Neural progenitor cell (in vitro differentiated cells): ENCODE data around the gene RIT1. TPM values are rescaled to one million over a fixed set of nuclear protein-coding genes. Genes with fewer than 3 reads are reported as not detected.

Source experiments
- DNase-seq: peaks from one replicate; pipeline ENCODE4 v3.0.0-alpha.2; 2016; ENCODE audit warnings: low spot score
- H2AFZ ChIP-seq: fragments of 200-600 bp; sonication (generic); replicated peaks from 2 replicates; pipeline ENCODE4 v1.6.1; 2016; ENCODE audit warnings: antibody characterized with exemption
- H3F3A ChIP-seq: fragments of 200-600 bp; sonication (generic); 2 replicates; pipeline ENCODE4 v1.6.1; 2016; ENCODE audit warnings: antibody characterized with exemption, low read depth
- H3K27ac ChIP-seq: fragments of 200-600 bp; sonication (generic); 2 replicates; pipeline ENCODE4 v1.5.1; 2016; ENCODE audit warnings: mild to moderate bottlenecking
- H3K27me3 ChIP-seq: fragments of 200-600 bp; sonication (generic); 2 replicates; pipeline ENCODE4 v1.6.1; 2016; ENCODE audit warnings: mild to moderate bottlenecking, moderate library complexity
- H3K36me3 ChIP-seq: fragments of 200-600 bp; sonication (generic); 2 replicates; pipeline ENCODE4 v1.5.1; 2016
- H3K4me1 ChIP-seq: fragments of 200-600 bp; sonication (generic); 2 replicates; pipeline ENCODE4 v1.6.1; 2016; ENCODE audit warnings: mixed run types
- H3K4me2 ChIP-seq: fragments of 200-600 bp; sonication (generic); 2 replicates; pipeline ENCODE4 v1.6.1; 2016
- H3K4me3 ChIP-seq: fragments of 200-600 bp; sonication (generic); 2 replicates; pipeline ENCODE4 v1.5.1; 2016
- H3K79me2 ChIP-seq: fragments of 200-600 bp; sonication (generic); 2 replicates; pipeline ENCODE4 v1.6.1; 2016; ENCODE audit warnings: low read depth
- H3K9ac ChIP-seq: fragments of 200-600 bp; sonication (generic); 2 replicates; pipeline ENCODE4 v1.6.1; 2016
- H3K9me3 ChIP-seq: fragments of 200-600 bp; sonication (generic); 2 replicates; pipeline ENCODE4 v1.5.1; 2016; ENCODE audit warnings: low read depth
- H4K20me1 ChIP-seq: fragments of 200-600 bp; sonication (generic); 2 replicates; pipeline ENCODE4 v1.6.1; 2016; ENCODE audit warnings: low read depth
- H3K27ac Mint-ChIP-seq: 3 replicates; pipeline ENCODE4 v1.8.0; 2021; ENCODE audit warnings: mixed read lengths
- H3K27me3 Mint-ChIP-seq: 2 replicates; pipeline ENCODE4 v1.8.0; 2022; ENCODE audit warnings: low read depth, mild to moderate bottlenecking, inconsistent platforms, moderate library complexity, mixed read lengths; ENCODE audit not compliant: insufficient read depth
- H3K36me3 Mint-ChIP-seq: 3 replicates; pipeline ENCODE4 v1.8.0; 2021; ENCODE audit warnings: mixed read lengths
- H3K4me1 Mint-ChIP-seq: 3 replicates; pipeline ENCODE4 v1.8.0; 2021; ENCODE audit warnings: mixed read lengths
- H3K4me3 Mint-ChIP-seq: 3 replicates; pipeline ENCODE4 v1.8.0; 2021; ENCODE audit warnings: mild to moderate bottlenecking, moderate library complexity, mixed read lengths
- H3K9me3 Mint-ChIP-seq: 3 replicates; pipeline ENCODE4 v1.8.0; 2020; ENCODE audit warnings: mixed read lengths
- CTCF ChIP-seq: fragments of 200-600 bp; sonication (generic); IDR thresholded peaks from 2 replicates; pipeline ENCODE4 v1.5.1; 2017; ENCODE audit warnings: antibody characterized with exemption, mild to moderate bottlenecking
- EZH2 ChIP-seq: fragments of 200-600 bp; sonication (generic); IDR thresholded peaks from 2 replicates; pipeline ENCODE4 v1.6.1; 2017; ENCODE audit warnings: antibody characterized with exemption, mild to moderate bottlenecking, moderate library complexity
- EZH2phosphoT487 ChIP-seq: fragments of 200-600 bp; sonication (generic); IDR thresholded peaks from 2 replicates; pipeline ENCODE4 v1.6.1; 2017; ENCODE audit warnings: antibody characterized with exemption
- total RNA-seq: library from RNA; depleted of rRNA; stranded (reverse); fragments of >200 nt; gene quantifications from 2 replicates; pipeline ENCODE4 v1.2.3, GENCODE V29; 2015; ENCODE audit warnings: low replicate concordance

The RIT1 gene
- total RNA-seq, 1 donor from 2014 or later, result 51.3 TPM

DNA sequence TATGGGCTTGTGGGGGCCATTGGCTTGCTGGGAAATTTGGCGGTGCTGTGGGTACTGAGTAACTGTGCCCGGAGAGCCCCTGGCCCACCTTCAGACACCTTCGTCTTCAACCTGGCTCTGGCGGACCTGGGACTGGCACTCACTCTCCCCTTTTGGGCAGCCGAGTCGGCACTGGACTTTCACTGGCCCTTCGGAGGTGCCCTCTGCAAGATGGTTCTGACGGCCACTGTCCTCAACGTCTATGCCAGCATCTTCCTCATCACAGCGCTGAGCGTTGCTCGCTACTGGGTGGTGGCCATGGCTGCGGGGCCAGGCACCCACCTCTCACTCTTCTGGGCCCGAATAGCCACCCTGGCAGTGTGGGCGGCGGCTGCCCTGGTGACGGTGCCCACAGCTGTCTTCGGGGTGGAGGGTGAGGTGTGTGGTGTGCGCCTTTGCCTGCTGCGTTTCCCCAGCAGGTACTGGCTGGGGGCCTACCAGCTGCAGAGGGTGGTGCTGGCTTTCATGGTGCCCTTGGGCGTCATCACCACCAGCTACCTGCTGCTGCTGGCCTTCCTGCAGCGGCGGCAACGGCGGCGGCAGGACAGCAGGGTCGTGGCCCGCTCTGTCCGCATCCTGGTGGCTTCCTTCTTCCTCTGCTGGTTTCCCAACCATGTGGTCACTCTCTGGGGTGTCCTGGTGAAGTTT lies 30.8 kb upstream of the RIT1 start:
- H2AFZ ChIP-seq, result no peak overlapping the region
- no peak overlapping the region for H3K4me2 ChIP-seq
- TF ChIP-seq EZH2 (no peak), CTCF (no peak), EZH2phosphoT487 (no peak)
- peaks cover 30% of the 10 kb centered on the region for H3F3A ChIP-seq
- peaks cover 6% of the 10 kb centered on the region for H3K36me3 Mint-ChIP-seq
- DNase-seq, result no peak
- no peaks in the 10 kb centered on the region for H3K9me3 ChIP-seq
- H3K36me3 ChIP-seq, result no peaks in the 10 kb centered on the region
- H3K27me3 Mint-ChIP-seq, result peaks cover 4% of the 10 kb centered on the region
- H3K4me3 ChIP-seq, result no peak overlapping the region
- H3K9me3 Mint-ChIP-seq, result no peaks in the 10 kb centered on the region
- no peak overlapping the region for H3K9ac ChIP-seq
- peaks cover 23% of the 10 kb centered on the region for H3K4me1 Mint-ChIP-seq
- H3K4me1 ChIP-seq, result peaks cover 10% of the 10 kb centered on the region
- no peak overlapping the region for H3K4me3 Mint-ChIP-seq
- no peak overlapping the region for H3K27ac ChIP-seq
- no peaks in the 10 kb centered on the region for H4K20me1 ChIP-seq
- H3K27ac Mint-ChIP-seq, result peak overlapping the region; percentile 81
- no peaks in the 10 kb centered on the region for H3K79me2 ChIP-seq
- no peaks in the 10 kb centered on the region for H3K27me3 ChIP-seq

DNA sequence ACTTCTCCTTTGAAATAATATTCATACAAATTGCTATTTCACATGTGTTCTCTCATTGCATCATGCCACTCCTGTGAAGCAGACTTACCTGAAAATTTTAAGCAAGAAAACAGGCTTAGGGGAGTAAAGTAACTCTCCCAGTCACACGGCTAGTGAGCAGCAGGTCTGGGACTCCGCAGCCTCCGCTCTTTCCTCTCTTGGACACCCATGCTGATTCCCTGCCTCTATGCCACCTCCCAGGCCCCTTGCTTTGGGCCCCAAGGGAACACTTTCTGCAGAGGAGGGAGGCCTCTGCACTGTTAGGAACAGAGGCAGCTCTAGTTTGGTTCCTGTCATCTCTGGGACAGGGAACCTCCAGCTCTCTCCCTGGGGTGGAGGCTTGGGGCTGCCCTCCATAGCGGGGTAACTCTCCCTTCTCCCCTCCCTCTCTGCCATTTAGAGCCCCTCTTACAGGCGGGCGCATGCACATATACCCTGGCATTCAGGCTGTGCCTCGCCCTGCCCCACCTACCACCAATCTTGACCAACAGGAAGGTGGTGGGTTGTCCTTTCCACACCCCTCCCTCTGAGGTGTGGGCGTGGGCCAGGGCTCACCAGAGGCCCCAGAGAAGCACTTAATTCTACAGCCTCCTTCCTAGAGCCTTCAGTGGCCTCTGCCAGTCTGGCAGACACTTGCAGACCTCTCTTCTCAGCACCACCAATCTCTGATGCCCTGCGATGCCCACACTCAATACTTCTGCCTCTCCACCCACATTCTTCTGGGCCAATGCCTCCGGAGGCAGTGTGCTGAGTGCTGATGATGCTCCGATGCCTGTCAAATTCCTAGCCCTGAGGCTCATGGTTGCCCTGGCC lies 30.1 kb upstream of the RIT1 start, which contains the start of gene RXFP4:
TSS of gene RXFP4 (plus strand) at position 646 of the 852 bp plus-strand sequence. CDS start at position 718, 72 bp downstream.
- Mint-ChIP-seq H3K4me3 (peak within 1 kb of the TSS; percentile 17), H3K9me3 (no peaks in the 10 kb centered on the region), H3K4me1 (peaks cover 22% of the 10 kb centered on the region), H3K27ac (peak within 1 kb of the TSS; percentile 81), H3K36me3 (peaks cover 3% of the 10 kb centered on the region), H3K27me3 (peaks cover 4% of the 10 kb centered on the region)
- no peaks in the 10 kb centered on the region for H3K9me3 ChIP-seq
- no peak within 1 kb of the TSS for H2AFZ ChIP-seq
- no peaks in the 10 kb centered on the region for H3K27me3 ChIP-seq
- peak within 1 kb of the TSS; percentile 27 for H3K9ac ChIP-seq
- H3K79me2 ChIP-seq, result no peaks in the 10 kb centered on the region
- peaks cover 23% of the 10 kb centered on the region for H3F3A ChIP-seq
- no peak within 1 kb of the TSS for H3K4me2 ChIP-seq
- H3K27ac ChIP-seq, result no peak within 1 kb of the TSS
- H4K20me1 ChIP-seq, result no peaks in the 10 kb centered on the region
- H3K4me1 ChIP-seq, result peaks cover 5% of the 10 kb centered on the region
- no peaks in the 10 kb centered on the region for H3K36me3 ChIP-seq
- DNase-seq, result no peak
- H3K4me3 ChIP-seq, result no peak within 1 kb of the TSS
- TF ChIP-seq CTCF (no peak), EZH2phosphoT487 (no peak), EZH2 (no peak)

- Histone ChIP-seq H3K79me2 (no peaks in the 10 kb centered on the region), H3K9ac (no peak overlapping the region)
Observed at GRCh38 chr1:155940482-155940992, 29.4 kb upstream of the RIT1 start.

More at GRCh38 chr1:155940482-155940992, 29.4 kb upstream of the RIT1 start:
- Mint-ChIP-seq H3K27ac (peak overlapping the region; percentile 34), H3K9me3 (no peaks in the 10 kb centered on the region), H3K4me1 (peaks cover 20% of the 10 kb centered on the region), H3K4me3 (peak overlapping the region; percentile 17), H3K27me3 (peaks cover 4% of the 10 kb centered on the region), H3K36me3 (peaks cover 3% of the 10 kb centered on the region)
- peaks cover 22% of the 10 kb centered on the region for H3F3A ChIP-seq
- no peak overlapping the region for H3K4me3 ChIP-seq
- H3K27me3 ChIP-seq, result no peaks in the 10 kb centered on the region
- no peak overlapping the region for H2AFZ ChIP-seq
- H3K4me1 ChIP-seq, result peaks cover 5% of the 10 kb centered on the region
- no peak overlapping the region for H3K4me2 ChIP-seq
- H3K36me3 ChIP-seq, result no peaks in the 10 kb centered on the region
- TF ChIP-seq EZH2phosphoT487 (no peak), CTCF (no peak), EZH2 (no peak)
- H4K20me1 ChIP-seq, result no peaks in the 10 kb centered on the region
- H3K27ac ChIP-seq, result no peak overlapping the region
- H3K9me3 ChIP-seq, result no peaks in the 10 kb centered on the region
- no peak for DNase-seq
